Adipose tissue (tissue), 3 donors: Measurements from ENCODE around the gene RASA1. TPM values are rescaled to one million over a fixed set of nuclear protein-coding genes. Genes with fewer than 3 reads are reported as not detected.
"Not testable (repeated sequence)": the region's sequence is repeated elsewhere in the genome, so short reads cannot be mapped to it uniquely, and the experiment has no call there.

Source experiments
- H3K27ac ChIP-seq: one replicate; pipeline ENCODE4 v1.5.1; 2013; ENCODE audit warnings: low read depth, low read length
- WGBS, 3 donors: extraction: QIAGEN DNeasy Blood & Tissue Kit; methylation state at CpG; one replicate each; pipeline ENCODE4 v1.1.7; 2013; 5-methylcytosine and 5-hydroxymethylcytosine counted together
- polyA plus RNA-seq, 3 donors: library from polyadenylated mRNA; stranded (reverse); fragments of 200-250 nt; gene quantifications; one replicate each; pipeline ENCODE4 v1.2.3, GENCODE V29; 2013
- donor health status: healthy with polysubstance abuse.
- donor health status: Bipolar disorder and iron deficiency.
- donor health status: healthy.

RASA1 gene
- polyA plus RNA-seq: 10 to 100 TPM in 2 of 3 donors, 1 to 10 TPM in 1; 8.2 to 19.2 (median 13.4) TPM

- 0 to 1% (median 1%) methylated on average over 27 to 46 of the region's 46 CpGs for WGBS, 3 donors
- H3K27ac ChIP-seq: peak within 1 kb of the TSS; percentile 21
These were observed at the start of gene RASA1 for GRCh38 chr5:87267574-87268125. RASA1 (plus strand) TSS chr5:87267883; CDS start chr5:87268452, 569 bp downstream.

- H3K27ac ChIP-seq: no peak overlapping the region
- WGBS, 3 donors: 92 to 95% (median 94%) methylated on average over 2 of the region's 2 CpGs
These were observed 37.9 kb upstream of the RASA1 start for GRCh38 chr5:87229780-87230179.

- no peak overlapping the region for H3K27ac ChIP-seq
- 73 to 77% (median 77%) methylated on average over 5 of the region's 5 CpGs for WGBS, 3 donors
These were observed 36.5 kb upstream of the RASA1 start for GRCh38 chr5:87231037-87231808.

- 68 to 85% (median 74%) methylated on average over 2 of the region's 2 CpGs for WGBS, 3 donors
- no peak overlapping the region for H3K27ac ChIP-seq
These were observed 34.5 kb upstream of the RASA1 start for GRCh38 chr5:87233143-87233542.

- WGBS, 3 donors: 77 to 92% (median 88%) methylated on average over 2 of the region's 2 CpGs
- no peak overlapping the region for H3K27ac ChIP-seq
These were observed 26.1 kb upstream of the RASA1 start for GRCh38 chr5:87241555-87241954.

GRCh38 chr5:87242242-87242641 lies 25.4 kb upstream of the RASA1 start:
- 55 to 87% (median 69%) methylated on average over 1 of the region's 1 CpG for WGBS, 3 donors
- H3K27ac ChIP-seq: no peak overlapping the region

GRCh38 chr5:87243161-87243844 lies 24.4 kb upstream of the RASA1 start:
- 59 to 88% (median 59%) methylated on average over 3 of the region's 3 CpGs for WGBS, 3 donors
- no peak overlapping the region for H3K27ac ChIP-seq

- H3K27ac ChIP-seq: no peak overlapping the region
- 20 to 55% (median 36%) methylated on average over 2 of the region's 2 CpGs for WGBS, 3 donors
These were observed 22.2 kb upstream of the RASA1 start for GRCh38 chr5:87245451-87245850.

GRCh38 chr5:87246061-87246460 lies 21.6 kb upstream of the RASA1 start:
- H3K27ac ChIP-seq: no peak overlapping the region

- WGBS, 3 donors: 95 to 98% (median 98%) methylated on average over 16 of the region's 16 CpGs
- no peak overlapping the region for H3K27ac ChIP-seq
These were observed 15.4 kb upstream of the RASA1 start for GRCh38 chr5:87252283-87252605.

- 68 to 86% (median 68%) methylated on average over 2 of the region's 2 CpGs for WGBS, 3 donors
- no peak overlapping the region for H3K27ac ChIP-seq
These were observed 13.6 kb upstream of the RASA1 start for GRCh38 chr5:87254035-87254434.

GRCh38 chr5:87258507-87258906 lies 9.2 kb upstream of the RASA1 start:
- 88 to 96% (median 90%) methylated on average over 1 of the region's 1 CpG for WGBS, 3 donors
- H3K27ac ChIP-seq: no peak overlapping the region

- WGBS, 3 donors: 63 to 76% (median 67%) methylated on average over 4 of the region's 4 CpGs
- H3K27ac ChIP-seq: no peak overlapping the region
These were observed 7.0 kb upstream of the RASA1 start for GRCh38 chr5:87260604-87261192.

GRCh38 chr5:87263498-87263897 lies 4.2 kb upstream of the RASA1 start:
- 55 to 72% (median 57%) methylated on average over 3 of the region's 3 CpGs for WGBS, 3 donors
- H3K27ac ChIP-seq: no peak overlapping the region

GRCh38 chr5:87266914-87267573 lies 639 bp upstream of the RASA1 start:
- no peak overlapping the region for H3K27ac ChIP-seq
- 2 to 9% (median 7%) methylated on average over 14 of the region's 14 CpGs for WGBS, 3 donors

- peak overlapping the region; percentile 21 for H3K27ac ChIP-seq
- 0% methylated on average over 42 to 49 of the region's 49 CpGs for WGBS, 3 donors
These were observed 665 bp downstream of the RASA1 start for GRCh38 chr5:87268126-87268969.

- WGBS, 3 donors: 3 to 8% (median 7%) methylated on average over 4 of the region's 4 CpGs
These were observed 1.3 kb downstream of the RASA1 start for GRCh38 chr5:87268970-87269377.

GRCh38 chr5:87270888-87271287 lies 3.2 kb downstream of the RASA1 start:
- 97 to 99% (median 98%) methylated on average over 17 of the region's 17 CpGs for WGBS, 3 donors
- H3K27ac ChIP-seq: not testable (repeated sequence)

More at GRCh38 chr5:87268970-87269377, 1.3 kb downstream of the RASA1 start:
- no peak overlapping the region for H3K27ac ChIP-seq
